ENCODE results near the gene ANGEL1. TPM values are rescaled to one million over a fixed set of nuclear protein-coding genes. Genes with fewer than 3 reads are reported as not detected.
A peak's percentile ranks its signal among the peaks of the same experiment; 100 is the strongest.

ANGEL1 gene
- total RNA-seq, 2 donors from 2014 or later = 11.9 to 14.0 TPM

DNA sequence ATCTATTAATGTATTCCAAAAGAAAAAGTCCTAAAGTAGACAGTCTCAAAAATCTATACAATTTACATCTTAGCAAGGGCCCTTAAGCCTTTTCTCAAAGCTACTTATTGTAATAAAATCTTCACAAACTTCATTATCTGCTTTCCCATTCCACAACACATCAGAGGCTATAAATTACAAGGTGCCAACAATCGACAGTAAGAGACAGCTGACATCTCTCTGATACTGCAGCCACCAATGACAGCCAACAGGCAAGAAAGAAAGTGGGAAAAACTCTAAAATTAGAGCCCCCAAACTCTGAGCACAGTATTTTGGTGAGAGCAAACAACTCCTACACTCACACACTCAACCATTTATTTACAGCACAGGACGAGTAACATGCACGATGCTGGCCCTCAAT, 2.2 kb downstream of the ANGEL1 start:
- no peak for DNase-seq
- ATAC-seq = no peak
- Mint-ChIP-seq H3K27ac (peak overlapping the region; percentile 97), H3K27me3 (no peaks in the 10 kb centered on the region), H3K4me3 (peak overlapping the region; percentile 96), H3K36me3 (ENCODE audit: low read depth) (peaks cover 6% of the 10 kb centered on the region), H3K4me1 (peaks cover 29% of the 10 kb centered on the region)
- H3K9me3 ChIP-seq (ENCODE audit: control insufficient read depth, low read length, poor library complexity, severe bottlenecking) = no peaks in the 10 kb centered on the region

DNA sequence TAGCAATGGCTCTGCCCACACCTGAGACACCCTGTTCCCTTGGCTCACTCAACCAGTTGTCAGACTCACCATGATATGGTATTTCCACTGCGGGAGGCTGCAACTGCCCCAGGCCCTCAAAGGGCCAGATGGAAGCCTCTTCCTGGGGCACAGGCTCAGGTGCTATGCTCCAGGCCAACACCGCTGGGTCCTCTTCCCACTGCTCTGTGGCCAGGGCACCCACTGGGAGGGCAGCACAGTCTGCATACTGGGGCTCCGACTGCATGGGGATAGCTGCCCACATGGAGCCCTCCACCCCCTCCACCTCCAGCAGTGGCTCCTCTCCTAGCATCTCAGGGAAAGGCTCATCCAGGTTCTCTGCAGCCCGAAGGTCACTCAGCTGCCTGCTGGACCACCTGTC, 3.7 kb downstream of the ANGEL1 start:
- H3K27me3 Mint-ChIP-seq = no peaks in the 10 kb centered on the region
- DNase-seq = no peak
- ATAC-seq = no peak
- H3K36me3 Mint-ChIP-seq (ENCODE audit: low read depth) = peaks cover 6% of the 10 kb centered on the region
- peaks cover 29% of the 10 kb centered on the region for H3K4me1 Mint-ChIP-seq
- H3K9me3 ChIP-seq (ENCODE audit: control insufficient read depth, low read length, poor library complexity, severe bottlenecking) = no peaks in the 10 kb centered on the region
- H3K27ac Mint-ChIP-seq = no peak overlapping the region
- H3K4me3 Mint-ChIP-seq = no peak overlapping the region

DNA sequence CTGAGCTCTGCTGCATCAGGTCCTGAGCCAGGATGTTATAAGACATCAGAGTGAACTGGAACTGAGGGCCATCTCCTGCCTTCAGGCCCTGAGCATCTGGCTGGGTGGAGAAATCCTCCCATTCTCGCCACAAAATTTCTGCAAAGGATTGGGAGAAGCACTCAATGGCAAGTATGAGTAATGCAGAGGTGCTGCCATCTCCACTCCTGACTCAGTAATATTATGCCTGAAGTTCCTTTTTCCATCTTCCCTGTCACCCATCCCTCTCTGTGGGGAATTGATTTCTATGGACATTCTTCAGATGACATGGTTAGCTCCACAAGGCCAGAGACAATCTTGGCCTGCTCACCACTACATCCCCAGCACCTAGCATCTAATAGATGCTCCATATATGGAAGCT, 4.7 kb downstream of the ANGEL1 start:
- DNase-seq (no peak), ATAC-seq (no peak)
- peaks cover 13% of the 10 kb centered on the region for H3K36me3 Mint-ChIP-seq (ENCODE audit: low read depth)
- no peak overlapping the region for H3K4me3 Mint-ChIP-seq
- H3K9me3 ChIP-seq (ENCODE audit: control insufficient read depth, low read length, poor library complexity, severe bottlenecking) = no peaks in the 10 kb centered on the region
- no peak overlapping the region for H3K27ac Mint-ChIP-seq
- H3K4me1 Mint-ChIP-seq = peaks cover 28% of the 10 kb centered on the region
- H3K27me3 Mint-ChIP-seq = no peaks in the 10 kb centered on the region

DNA sequence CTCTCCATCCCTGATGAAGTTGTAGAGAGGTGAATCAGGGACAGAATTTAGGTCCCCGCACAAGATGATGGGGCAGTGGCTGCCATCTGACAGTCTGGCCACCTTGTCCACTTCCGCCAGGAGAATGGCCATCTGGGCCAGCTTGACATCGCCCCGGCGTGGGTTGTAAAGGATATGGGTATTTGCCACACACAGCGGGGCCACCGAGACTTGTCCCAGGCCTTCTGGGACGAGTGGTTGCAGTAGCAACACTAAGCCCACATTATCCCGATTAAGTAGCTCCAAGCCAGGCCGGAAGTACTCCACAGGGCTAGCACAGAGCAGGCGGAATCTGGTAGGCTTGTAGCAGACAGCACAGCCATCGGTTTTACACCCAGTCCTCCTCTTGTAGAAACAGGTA, 6.2 kb downstream of the ANGEL1 start:
- Mint-ChIP-seq H3K36me3 (ENCODE audit: low read depth) (peaks cover 22% of the 10 kb centered on the region), H3K27ac (no peak overlapping the region), H3K27me3 (no peaks in the 10 kb centered on the region), H3K4me3 (no peak overlapping the region), H3K4me1 (peaks cover 20% of the 10 kb centered on the region)
- H3K9me3 ChIP-seq (ENCODE audit: control insufficient read depth, low read length, poor library complexity, severe bottlenecking) = no peaks in the 10 kb centered on the region
- no peak for ATAC-seq
- no peak for DNase-seq

DNA sequence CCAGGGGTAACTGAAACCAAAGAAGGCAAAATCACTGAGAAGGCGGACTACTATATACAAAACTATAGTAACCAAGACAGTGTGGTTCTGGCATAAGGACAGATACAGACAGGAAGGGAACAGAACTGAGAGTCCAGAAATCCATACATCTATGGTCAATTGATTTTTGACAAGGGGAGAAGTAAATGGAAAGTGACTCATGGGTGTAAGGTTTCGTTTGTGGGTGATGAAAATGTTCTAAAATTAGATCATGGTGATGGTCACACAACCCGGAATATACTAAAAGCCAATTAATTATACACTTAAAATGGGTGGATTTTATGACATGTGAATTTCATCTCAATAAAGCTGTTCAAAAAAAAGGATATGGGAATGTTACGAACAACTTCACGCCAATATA, 18.7 kb downstream of the ANGEL1 start:
- ATAC-seq (no peak), DNase-seq (no peak)
- Mint-ChIP-seq H3K27me3 (no peaks in the 10 kb centered on the region), H3K4me3 (no peak overlapping the region), H3K4me1 (peaks cover 5% of the 10 kb centered on the region), H3K27ac (no peak overlapping the region), H3K36me3 (ENCODE audit: low read depth) (peaks cover 3% of the 10 kb centered on the region)
- no peaks in the 10 kb centered on the region for H3K9me3 ChIP-seq (ENCODE audit: control insufficient read depth, low read length, poor library complexity, severe bottlenecking)

DNA sequence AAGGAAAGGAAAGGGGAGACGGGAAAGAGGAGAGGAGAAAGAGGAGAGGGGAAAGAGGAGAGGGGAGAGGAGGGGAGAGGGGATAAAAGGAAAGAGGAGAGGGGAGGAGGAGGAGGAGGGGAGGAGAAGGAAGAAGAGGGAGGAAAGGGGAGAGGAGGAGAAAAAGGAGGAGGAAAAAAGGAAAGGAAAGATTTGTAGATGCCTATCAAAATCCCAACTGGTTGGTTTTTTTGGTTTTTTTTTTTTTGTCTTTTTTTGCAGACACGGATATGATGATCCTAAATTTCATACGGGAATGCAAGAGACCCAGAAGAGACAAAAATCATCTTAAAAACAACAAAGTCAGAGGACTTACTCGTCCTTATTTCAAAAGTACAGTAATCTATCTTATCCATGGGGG, 19.4 kb downstream of the ANGEL1 start:
- no peak overlapping the region for H3K4me3 Mint-ChIP-seq
- peak overlapping the region; percentile 29 for H3K27ac Mint-ChIP-seq
- peaks cover 2% of the 10 kb centered on the region for H3K36me3 Mint-ChIP-seq (ENCODE audit: low read depth)
- H3K4me1 Mint-ChIP-seq = peaks cover 6% of the 10 kb centered on the region
- H3K27me3 Mint-ChIP-seq = no peaks in the 10 kb centered on the region
- no peak for ATAC-seq
- no peaks in the 10 kb centered on the region for H3K9me3 ChIP-seq (ENCODE audit: control insufficient read depth, low read length, poor library complexity, severe bottlenecking)
- DNase-seq = no peak

DNA sequence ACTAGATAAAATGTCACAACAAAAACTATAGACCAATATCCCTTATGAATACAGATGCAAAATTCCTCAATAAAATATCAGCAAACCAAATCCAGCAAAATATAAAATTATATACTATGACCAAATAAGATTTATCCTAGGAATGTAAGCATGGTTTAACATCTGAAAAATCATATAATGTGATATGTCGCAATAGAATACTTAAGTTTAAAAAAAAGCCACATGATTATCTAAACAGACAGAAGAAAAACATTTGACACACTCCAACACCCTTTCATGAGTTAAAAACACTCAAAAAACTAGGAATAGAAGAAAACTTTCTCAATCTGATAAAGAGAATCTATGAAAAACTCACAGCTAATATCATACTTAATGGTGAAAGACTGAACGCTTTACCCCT, 20.3 kb downstream of the ANGEL1 start:
- ATAC-seq (no peak), DNase-seq (no peak)
- no peak overlapping the region for H3K4me3 Mint-ChIP-seq
- peak overlapping the region; percentile 29 for H3K27ac Mint-ChIP-seq
- peaks cover 6% of the 10 kb centered on the region for H3K4me1 Mint-ChIP-seq
- H3K36me3 Mint-ChIP-seq (ENCODE audit: low read depth) = peaks cover 2% of the 10 kb centered on the region
- no peaks in the 10 kb centered on the region for H3K9me3 ChIP-seq (ENCODE audit: control insufficient read depth, low read length, poor library complexity, severe bottlenecking)
- H3K27me3 Mint-ChIP-seq = no peaks in the 10 kb centered on the region

DNA sequence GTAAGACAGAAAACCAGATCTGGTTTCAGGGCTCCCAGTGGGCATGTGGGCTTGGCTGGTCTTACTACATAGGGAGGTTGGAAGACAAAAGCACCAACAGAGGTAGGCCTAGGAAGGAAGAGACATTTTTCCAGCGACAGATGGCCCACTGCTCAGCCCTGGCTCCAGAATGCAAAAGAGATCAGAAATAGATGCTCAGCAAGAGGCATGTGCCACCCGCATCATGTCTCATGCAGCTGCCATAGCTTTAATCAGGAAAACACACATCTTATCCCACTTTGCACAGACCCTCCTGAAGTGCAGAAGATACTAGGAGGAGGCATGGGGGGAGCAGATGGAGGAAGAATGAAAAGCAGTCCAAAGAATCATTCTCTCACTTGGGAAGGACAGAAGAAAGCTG, 26.1 kb downstream of the ANGEL1 start:
- H3K9me3 ChIP-seq (ENCODE audit: control insufficient read depth, low read length, poor library complexity, severe bottlenecking) = no peaks in the 10 kb centered on the region
- Mint-ChIP-seq H3K36me3 (ENCODE audit: low read depth) (peaks cover 4% of the 10 kb centered on the region), H3K27ac (peak overlapping the region; percentile 74), H3K27me3 (no peaks in the 10 kb centered on the region), H3K4me3 (no peak overlapping the region), H3K4me1 (peaks cover 22% of the 10 kb centered on the region)
- DNase-seq = no peak
- no peak for ATAC-seq

DNA sequence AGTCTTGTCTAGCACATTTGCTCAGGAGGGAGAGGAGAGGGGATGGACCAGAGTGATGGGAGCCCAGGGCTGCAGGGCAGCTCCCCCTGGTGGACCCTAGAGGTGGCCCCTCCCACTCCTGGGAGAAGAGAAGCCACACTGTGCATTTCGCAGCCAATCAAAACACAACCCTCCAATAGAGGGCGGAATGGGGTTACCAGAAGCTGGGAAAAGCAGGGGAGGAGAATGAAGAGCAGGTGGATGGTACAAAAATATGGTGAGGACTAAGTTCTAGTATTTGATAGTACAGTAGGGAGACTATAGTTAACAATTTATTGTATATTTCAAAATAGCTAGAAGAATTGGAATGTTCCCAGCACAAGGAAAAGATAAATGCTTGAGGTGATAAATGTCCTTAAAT, 27.8 kb downstream of the ANGEL1 start:
- ATAC-seq = peak; percentile 96
- no peak overlapping the region for H3K4me3 Mint-ChIP-seq
- H3K36me3 Mint-ChIP-seq (ENCODE audit: low read depth) = peaks cover 7% of the 10 kb centered on the region
- peak; percentile 45 to 61 (median 47) for DNase-seq
- H3K9me3 ChIP-seq (ENCODE audit: control insufficient read depth, low read length, poor library complexity, severe bottlenecking) = no peaks in the 10 kb centered on the region
- H3K27me3 Mint-ChIP-seq = no peaks in the 10 kb centered on the region
- peaks cover 25% of the 10 kb centered on the region for H3K4me1 Mint-ChIP-seq
- H3K27ac Mint-ChIP-seq = peak overlapping the region; percentile 95

DNA sequence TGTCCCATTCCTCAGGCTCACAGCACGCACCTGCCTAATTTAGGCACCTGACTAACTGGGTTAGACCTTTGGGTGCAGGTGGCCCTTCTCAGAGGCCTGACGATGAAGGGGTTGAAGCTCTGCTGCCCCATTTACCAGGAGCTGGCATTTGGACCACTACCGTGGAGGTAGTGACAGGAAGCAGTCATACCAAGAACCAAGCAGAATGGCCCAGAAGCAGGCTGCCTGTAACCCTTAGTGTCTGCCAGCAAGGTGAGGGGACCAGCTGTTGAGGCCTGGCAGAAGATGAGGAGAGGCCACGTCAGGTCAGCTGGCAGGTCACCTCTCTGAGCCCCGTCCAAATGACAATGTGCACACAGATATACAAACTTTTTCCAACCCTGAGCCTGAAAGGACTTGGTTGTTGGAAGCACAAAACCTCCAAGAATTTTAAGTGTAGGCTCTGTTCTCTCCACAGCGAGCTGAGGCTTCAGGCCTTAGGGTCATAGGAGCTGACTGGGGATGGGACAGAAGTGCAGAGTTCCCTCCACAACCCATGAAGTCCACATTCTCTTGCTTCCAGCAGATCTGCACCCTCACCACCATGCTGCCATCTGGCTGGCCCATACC, 28.3 kb downstream of the ANGEL1 start:
- DNase-seq (no peak), ATAC-seq (no peak)
- H3K9me3 ChIP-seq (ENCODE audit: control insufficient read depth, low read length, poor library complexity, severe bottlenecking) = no peaks in the 10 kb centered on the region
- Mint-ChIP-seq H3K36me3 (ENCODE audit: low read depth) (peaks cover 7% of the 10 kb centered on the region), H3K27ac (peak overlapping the region; percentile 95), H3K4me1 (peaks cover 25% of the 10 kb centered on the region), H3K4me3 (no peak overlapping the region), H3K27me3 (no peaks in the 10 kb centered on the region)

DNA sequence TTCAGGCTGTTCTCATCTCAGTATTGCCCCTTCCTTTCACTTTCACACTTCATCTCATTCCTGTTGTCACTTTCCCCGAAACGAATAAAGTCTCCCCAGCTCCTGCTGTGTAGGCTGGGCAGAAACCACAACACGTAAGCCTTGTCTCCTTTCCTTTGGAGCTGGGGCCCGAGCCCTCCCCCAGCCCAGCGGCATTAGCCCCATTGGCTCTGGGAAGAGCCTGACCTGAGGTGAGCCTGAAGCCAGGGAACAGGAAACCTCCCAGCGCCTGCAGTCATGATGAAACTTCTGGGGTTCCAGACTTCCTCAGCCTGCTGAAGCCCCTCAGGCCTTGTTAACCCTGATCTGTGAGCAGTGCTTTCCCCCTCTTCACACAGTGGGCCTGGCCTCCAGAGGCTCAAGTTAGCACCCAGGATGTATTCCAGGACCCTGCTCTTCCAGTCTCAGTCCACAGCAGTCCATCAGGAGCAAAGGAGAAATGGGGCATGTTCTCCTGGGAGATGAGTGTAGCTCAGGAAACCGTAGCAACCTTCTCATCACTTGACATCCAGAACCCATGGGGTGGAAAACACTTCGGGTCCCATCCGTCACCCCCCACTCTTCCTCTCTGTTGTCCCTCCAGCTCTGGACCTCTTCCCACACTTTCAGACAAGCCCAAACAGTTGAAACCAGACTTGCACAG, 29.7 kb downstream of the ANGEL1 start:
- peak overlapping the region; percentile 95 for H3K27ac Mint-ChIP-seq

DNA sequence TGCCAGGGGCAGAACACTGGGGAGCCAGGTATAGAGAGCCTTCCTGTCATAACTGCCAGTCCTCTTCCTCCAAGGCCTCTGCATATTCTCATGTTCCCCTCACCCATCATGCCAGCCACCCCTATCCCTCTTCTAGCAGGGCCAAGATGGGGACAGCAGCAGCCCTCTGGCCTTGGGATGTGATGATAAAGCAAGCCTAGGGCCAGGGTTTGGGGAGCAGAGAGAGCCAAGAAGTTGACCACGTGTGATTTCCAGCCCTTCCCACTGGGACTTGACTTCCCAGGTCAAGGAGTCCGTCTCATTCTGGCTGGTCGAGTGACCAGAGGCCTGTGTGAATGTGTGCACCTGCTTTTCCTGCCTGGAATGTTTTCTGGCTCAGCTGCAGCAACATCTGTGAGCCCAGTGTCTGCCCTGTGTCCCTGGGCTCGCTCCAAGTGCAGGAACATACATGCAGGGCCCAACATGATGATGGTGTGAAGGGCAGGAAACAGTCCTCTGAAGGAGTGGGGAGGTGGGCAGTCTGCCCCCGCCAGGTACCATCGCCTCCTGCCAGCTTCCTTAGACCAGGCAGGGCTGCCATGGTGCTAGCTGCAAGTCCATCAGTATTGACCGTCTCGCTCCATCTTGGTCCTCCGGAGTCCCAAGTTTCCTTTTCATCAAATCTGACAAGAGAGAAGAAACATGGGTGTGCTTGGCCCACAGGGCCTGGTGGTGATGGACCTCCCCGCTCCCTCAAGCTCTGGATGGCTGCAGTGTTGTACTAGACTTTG, 30.4 kb downstream of the ANGEL1 start:
- no peaks in the 10 kb centered on the region for H3K9me3 ChIP-seq (ENCODE audit: control insufficient read depth, low read length, poor library complexity, severe bottlenecking)
- no peaks in the 10 kb centered on the region for H3K27me3 Mint-ChIP-seq
- no peak for ATAC-seq
- peak overlapping the region; percentile 95 for H3K27ac Mint-ChIP-seq
- H3K4me1 Mint-ChIP-seq = peaks cover 26% of the 10 kb centered on the region
- H3K4me3 Mint-ChIP-seq = peak overlapping the region; percentile 80
- no peak for DNase-seq
- peaks cover 7% of the 10 kb centered on the region for H3K36me3 Mint-ChIP-seq (ENCODE audit: low read depth)

More for the DNA sequence above, 29.7 kb downstream of the ANGEL1 start:
- Mint-ChIP-seq H3K36me3 (ENCODE audit: low read depth) (peaks cover 7% of the 10 kb centered on the region), H3K4me3 (peak overlapping the region; percentile 80), H3K4me1 (peaks cover 24% of the 10 kb centered on the region), H3K27me3 (no peaks in the 10 kb centered on the region)
- DNase-seq = no peak
- ATAC-seq = peak; percentile 7
- no peaks in the 10 kb centered on the region for H3K9me3 ChIP-seq (ENCODE audit: control insufficient read depth, low read length, poor library complexity, severe bottlenecking)

DNA sequence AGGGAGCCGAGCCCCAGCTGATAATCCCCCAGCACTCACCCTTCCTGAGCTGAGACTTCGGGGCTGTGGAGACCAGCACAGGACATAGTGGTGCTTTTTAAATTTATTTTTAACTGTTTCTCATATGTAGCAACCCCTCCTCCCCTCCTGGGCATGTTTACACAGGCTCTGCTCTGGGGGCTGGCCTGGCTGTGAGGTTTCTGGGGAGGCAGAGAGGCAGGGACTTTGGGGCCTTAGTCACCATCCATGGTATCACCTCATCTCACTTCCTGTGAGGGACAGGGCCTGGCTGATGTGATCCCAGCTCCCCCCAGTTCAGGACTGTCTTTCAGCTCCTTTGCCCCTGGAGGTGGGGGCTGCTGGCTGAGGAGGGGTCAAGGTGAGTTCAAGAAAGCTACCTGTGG, 31.0 kb downstream of the ANGEL1 start:
- ATAC-seq (no peak), DNase-seq (no peak)
- Mint-ChIP-seq H3K36me3 (ENCODE audit: low read depth) (peaks cover 7% of the 10 kb centered on the region), H3K4me3 (no peak overlapping the region), H3K27me3 (no peaks in the 10 kb centered on the region), H3K27ac (peak overlapping the region; percentile 89), H3K4me1 (peaks cover 26% of the 10 kb centered on the region)
- H3K9me3 ChIP-seq (ENCODE audit: control insufficient read depth, low read length, poor library complexity, severe bottlenecking) = no peaks in the 10 kb centered on the region

All from T-helper 17 cell (primary cell).